GM12865 (cell line): Measurements from ENCODE around the gene ASIP.
"Not testable (repeated sequence)": the region's sequence is repeated elsewhere in the genome, so short reads cannot be mapped to it uniquely, and the experiment has no call there.

Source experiments
- DNase-seq: peaks from one replicate; pipeline ENCODE4 v3.0.0; 2010; ENCODE audit warnings: low read depth
- H3K4me3 ChIP-seq: 2 replicates; pipeline ENCODE4 v1.5.1; 2011; ENCODE audit warnings: mild to moderate bottlenecking, low read depth, low read length, control low read depth
- TF ChIP-seq, protein P1 (sequence below): IDR thresholded peaks from 2 replicates; pipeline ENCODE4 v1.5.1; 2011; ENCODE audit warnings: low read length, control low read depth, low read depth, inconsistent platforms; ENCODE audit not compliant: insufficient read depth; ENCODE audit errors: missing control alignments

ASIP gene

DNA sequence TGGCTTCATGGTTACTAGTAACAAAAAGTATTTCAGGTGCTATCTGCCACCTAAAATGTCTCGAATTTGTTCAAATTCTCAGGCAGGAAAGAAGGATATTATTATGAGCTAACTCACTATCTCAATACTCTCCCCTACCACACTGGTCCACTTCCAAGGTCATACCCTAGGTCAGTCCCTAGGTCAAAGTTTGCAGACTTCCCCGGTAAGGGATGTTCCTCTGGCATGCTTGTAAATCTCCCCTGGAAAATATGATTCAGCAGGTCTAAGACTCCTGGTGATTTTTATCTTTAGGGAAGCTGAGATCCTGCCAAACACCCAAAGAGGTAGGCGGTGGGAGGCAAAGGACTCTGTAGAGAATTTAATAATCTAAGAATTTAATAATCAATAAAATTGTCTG is 55.2 kb downstream of the ASIP start:
- TF ChIP-seq, protein P1, sequence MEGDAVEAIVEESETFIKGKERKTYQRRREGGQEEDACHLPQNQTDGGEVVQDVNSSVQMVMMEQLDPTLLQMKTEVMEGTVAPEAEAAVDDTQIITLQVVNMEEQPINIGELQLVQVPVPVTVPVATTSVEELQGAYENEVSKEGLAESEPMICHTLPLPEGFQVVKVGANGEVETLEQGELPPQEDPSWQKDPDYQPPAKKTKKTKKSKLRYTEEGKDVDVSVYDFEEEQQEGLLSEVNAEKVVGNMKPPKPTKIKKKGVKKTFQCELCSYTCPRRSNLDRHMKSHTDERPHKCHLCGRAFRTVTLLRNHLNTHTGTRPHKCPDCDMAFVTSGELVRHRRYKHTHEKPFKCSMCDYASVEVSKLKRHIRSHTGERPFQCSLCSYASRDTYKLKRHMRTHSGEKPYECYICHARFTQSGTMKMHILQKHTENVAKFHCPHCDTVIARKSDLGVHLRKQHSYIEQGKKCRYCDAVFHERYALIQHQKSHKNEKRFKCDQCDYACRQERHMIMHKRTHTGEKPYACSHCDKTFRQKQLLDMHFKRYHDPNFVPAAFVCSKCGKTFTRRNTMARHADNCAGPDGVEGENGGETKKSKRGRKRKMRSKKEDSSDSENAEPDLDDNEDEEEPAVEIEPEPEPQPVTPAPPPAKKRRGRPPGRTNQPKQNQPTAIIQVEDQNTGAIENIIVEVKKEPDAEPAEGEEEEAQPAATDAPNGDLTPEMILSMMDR, result no peak
- DNase-seq, result no peak
- no peak overlapping the region for H3K4me3 ChIP-seq

DNA sequence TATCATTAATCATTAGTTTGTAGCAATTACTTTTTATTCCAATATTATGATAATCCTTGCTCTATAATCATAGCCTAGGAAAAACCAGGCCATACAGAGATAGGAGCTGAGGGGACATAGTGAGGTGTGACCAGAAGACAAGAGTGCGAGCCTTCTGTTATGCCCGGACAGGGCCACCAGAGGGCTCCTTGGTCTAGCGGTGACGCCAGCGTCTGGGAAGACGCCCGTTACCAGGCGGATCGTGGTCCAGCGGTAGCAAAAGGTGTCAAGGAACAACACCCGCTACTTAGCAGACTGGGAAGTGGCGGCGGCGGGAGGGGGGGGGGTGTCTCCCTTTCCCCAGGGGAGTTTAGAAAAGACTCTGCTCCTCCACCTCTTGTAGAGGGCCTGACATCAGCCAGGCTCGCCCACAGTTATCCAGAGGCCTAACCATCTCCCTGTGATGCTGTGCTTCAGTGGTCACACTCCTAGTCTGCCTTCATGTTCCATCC is 57.1 kb downstream of the ASIP start:
- H3K4me3 ChIP-seq, DNase-seq: not testable (repeated sequence)

DNA sequence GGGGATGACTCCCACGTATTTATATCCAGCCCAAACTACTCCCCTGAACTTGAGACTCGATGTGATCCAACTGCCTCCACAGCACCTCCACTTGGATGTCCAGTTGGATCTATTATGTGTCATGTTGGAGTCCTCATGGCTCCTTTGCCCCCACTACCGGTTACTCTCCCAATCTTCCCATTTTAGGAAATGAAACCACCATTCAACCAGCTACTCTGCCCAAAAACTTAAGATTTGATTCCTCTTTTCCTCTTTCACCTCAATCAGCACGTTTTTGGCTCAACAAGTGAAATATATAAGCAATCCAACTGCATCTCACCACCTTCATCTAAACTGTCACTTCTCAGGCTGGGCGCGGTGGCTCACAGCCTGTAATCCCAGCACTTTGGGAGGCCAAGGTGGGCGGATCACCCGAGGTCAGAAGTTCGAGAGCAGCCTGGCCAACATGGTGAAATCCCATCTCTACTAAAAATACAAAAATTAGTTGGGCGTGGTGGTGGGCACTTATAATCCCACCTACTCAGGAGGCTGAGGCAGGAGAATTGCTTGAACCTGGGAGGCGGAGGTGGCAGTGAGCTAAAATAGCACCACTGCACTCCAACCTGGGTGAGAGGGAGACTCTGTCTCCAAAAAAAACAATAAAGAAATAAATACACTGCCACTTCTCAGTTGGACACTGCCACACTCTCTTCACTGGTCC is 58.5 kb downstream of the ASIP start:
- no peak overlapping the region for H3K4me3 ChIP-seq
- DNase-seq, result no peak
- TF ChIP-seq, protein P1, result no peak

DNA sequence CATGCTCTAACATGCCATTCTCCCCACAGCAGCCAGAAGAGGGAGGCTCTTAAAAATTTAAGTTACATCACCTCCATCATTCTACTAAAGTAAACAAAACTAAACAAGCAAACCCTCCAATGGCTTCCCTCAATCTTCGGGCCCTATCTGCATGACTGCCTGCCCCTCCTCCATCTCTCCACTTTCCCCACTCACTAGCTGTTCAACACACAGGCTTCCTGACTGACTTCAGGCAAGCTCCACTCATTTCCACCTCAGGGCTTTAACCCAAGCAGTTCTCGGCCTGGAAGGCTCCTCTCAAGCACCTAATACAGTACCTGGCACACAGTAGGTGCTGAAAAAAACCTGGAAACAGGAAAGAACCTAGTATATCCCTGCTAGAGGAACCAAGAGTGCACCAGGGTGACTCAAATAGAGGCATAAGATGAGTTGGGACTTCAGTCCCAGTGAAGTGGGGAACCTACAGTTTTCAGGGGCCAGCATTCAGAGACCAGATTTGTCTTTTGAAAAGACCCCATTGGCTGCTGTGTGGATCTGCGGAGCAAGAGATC is 59.1 kb downstream of the ASIP start:
- TF ChIP-seq, protein P1, result no peak
- H3K4me3 ChIP-seq, result no peak overlapping the region
- peak; percentile 10 for DNase-seq

DNA sequence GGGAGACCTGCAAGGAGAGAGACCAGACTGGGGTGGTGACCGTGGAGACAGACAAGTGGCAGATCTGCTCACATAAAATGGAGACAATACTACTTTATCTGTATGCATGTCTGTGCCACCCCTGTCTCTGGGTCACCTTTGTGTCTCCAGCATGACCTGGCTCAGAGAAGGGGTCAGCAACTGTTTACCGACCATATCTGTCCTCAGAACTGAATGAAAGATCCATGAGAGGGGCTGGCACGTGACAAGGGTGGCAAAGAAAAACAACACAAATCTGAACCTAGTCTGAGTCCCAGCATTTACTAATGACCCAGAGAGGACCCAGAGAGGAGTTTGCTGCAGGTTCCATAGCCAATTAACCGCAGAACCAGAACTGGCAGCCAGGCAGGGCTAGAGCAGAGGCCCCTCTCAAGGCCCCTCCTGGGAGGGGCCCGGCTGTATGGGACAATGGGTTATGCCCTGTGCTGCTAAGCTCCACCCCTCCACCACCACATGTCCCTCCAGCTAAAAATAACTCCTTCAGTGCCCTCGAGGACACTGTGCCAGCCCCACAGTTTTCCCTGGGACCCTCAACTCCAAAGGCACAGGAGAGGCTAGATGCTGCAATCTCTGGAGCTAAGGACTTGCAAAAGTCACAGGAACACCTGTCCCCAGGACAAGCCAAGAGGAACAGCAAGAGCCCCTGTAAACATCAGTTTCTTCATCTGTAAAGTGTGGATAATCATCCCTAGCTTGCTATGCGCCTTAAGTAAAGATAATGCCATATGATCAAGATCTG is 59.8 kb downstream of the ASIP start:
- DNase-seq, result peak; percentile 14
- TF ChIP-seq, protein P1, result no peak

DNA sequence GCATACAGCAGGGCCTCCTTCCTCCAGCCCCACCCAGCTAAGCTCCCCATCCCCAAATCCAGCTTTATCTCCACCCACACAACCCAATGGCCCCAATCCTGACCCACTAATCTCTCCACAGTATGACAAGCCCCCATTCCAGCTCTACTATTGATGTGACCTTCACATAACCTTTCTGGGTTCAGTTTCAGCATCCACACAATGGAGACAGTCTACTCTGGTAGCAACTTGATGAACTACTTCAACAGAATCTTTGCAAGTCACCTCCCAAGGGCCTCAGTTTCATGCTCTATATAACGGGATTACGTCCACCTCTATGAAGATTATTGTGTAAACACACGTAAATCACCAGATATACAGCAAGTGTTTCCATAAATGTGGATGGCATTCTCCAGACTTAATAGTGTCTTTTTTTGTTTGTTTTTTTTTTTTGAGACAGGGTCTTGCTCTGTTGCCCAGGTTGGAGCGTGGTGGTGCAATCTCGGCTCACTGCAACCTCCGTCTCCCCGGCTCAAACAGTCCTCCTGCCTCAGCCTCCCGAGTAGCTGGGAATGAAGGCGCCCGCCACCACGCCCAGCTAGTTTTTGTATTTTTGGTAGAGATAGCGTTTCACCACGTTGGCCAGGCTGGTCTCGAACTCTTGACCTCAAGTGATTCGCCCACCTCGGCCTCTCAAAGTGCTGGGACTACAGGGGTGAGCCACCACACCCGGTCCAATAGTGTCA is 60.5 kb downstream of the ASIP start:
- peak overlapping the region; percentile 96 for H3K4me3 ChIP-seq
- TF ChIP-seq, protein P1, result no peak
- no peak for DNase-seq

More for the DNA sequence above, 59.8 kb downstream of the ASIP start:
- no peak overlapping the region; the same call in 1 of the 2 replicates for H3K4me3 ChIP-seq

DNA sequence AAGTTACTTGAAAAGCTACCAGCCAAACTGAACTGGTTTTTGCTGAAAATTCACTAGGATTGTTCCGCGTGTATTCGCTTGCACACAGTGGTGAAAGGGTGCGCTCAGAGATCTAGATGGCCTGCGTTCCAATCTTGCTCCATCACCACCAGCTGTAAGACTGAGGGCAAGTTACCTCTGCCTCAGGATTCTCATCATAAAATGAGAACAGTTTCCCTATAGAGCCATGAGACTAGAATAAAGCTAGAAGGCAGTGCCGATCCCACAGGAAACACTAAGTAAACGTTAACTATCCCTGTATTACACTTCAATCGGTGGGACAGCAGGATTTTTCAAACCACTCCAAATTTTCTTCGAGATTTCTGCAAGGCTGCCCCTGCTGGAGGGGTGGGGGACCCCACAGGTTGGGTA is 61.1 kb downstream of the ASIP start:
- peak overlapping the region; percentile 96 for H3K4me3 ChIP-seq
- TF ChIP-seq, protein P1, result peak; percentile 18
- peak; percentile 27 for DNase-seq
